ENCODE measurements around the gene CD9. TPM values are rescaled to one million over a fixed set of nuclear protein-coding genes. Genes with fewer than 3 reads are reported as not detected.

CD9 gene
- total RNA-seq, 1 experiment from 2014 or later: 274 TPM

DNA sequence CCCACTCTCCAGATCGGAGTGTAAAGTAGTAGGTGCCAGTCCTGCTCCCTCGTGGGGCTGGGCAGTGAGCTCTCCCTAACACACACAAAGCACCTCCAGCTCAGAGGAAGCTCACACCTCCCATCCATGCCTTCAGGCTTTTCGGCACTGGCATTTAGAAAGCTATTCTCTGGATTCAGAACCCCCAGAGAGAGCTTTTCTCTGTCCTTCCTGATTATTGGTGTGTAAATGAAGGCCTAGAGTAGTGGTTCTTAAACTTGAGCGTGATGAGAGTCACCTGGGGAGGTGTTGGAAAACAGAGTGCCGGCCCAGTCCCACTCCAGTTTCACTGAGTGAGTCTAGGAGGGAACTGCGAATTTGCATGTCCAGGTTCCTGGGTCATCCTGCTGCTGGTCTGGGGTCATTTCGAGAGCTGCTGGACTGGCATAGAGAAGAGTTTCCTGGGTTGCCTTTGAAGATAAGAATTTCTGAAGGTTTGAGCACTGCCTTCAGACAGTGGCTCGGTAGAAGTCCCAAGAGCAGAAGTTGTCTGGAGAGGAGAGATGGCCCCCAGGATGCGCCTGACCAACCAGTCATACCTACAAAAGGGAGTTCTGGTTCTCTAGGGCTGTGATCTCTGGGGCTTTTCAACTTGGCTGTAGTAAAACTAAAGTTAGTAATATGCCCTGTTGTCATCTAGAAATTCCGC lies 15.1 kb downstream of the CD9 start:
- Histone ChIP-seq H3K27me3 (ENCODE audit: control insufficient read depth, insufficient read depth, low read length) (no peaks in the 10 kb centered on the region), H3K36me3 (replicated peaks; ENCODE audit: control insufficient read depth, insufficient read depth, low read length) (peaks cover 4% of the 10 kb centered on the region; the same call in 1 of the 2 replicates), H3K4me3 (ENCODE audit: insufficient read depth, low read depth, low read length) (no peak overlapping the region)
- peak; percentile 75 for DNase-seq

DNA sequence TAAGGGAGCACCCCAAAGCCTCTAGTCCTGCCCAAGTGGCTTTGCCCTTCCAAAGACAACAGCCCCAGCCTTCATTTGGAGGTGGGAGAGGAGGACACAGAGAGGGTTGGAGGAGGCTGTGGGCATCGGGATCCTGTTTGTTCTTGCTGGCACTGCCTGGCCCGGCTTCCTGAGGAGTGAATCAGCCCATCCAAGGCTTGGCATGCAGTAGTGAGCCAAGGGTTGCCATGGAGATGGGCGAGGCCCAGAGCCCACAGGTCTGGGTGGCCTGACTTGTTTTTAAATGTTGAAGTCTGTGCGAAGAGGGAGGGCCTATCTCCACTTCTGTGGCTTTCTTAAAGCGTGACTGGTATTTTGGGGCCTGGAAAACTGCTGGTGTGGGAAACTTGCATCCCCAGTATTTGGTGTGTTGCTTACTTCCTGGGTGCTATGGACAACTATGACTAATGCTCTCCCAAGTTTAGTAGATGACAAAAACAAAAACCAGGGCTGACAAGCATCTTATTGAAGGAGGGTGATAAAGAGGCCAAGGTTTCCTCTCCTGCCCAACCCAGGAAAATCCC lies 15.8 kb downstream of the CD9 start:
- Histone ChIP-seq H3K27me3 (ENCODE audit: control insufficient read depth, insufficient read depth, low read length) (no peaks in the 10 kb centered on the region), H3K36me3 (replicated peaks; ENCODE audit: control insufficient read depth, insufficient read depth, low read length) (peaks cover 4% of the 10 kb centered on the region; the same call in 1 of the 2 replicates), H3K4me3 (ENCODE audit: insufficient read depth, low read depth, low read length) (no peak overlapping the region)
- no peak for DNase-seq

DNA sequence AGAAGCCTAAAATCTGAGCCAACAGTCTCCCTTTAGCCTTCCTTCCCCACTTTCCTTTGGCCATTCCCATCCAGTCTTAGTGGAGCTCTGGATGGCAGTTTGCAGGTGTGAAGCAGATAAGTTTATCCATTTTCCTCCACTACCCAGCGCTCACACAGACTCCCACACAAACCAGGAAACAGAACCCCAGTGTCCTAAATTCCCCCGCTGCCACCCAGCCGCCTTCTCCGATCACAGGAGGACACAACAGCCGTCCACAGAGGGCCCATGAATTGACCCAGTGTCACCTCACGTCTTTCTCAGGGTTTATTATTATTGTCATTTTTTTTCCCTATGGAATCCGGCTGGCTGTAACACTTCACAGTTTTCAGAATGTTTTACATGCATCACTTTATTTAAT lies 16.4 kb downstream of the CD9 start:
- Histone ChIP-seq H3K4me3 (ENCODE audit: insufficient read depth, low read depth, low read length) (no peak overlapping the region), H3K27me3 (ENCODE audit: control insufficient read depth, insufficient read depth, low read length) (no peaks in the 10 kb centered on the region), H3K36me3 (replicated peaks; ENCODE audit: control insufficient read depth, insufficient read depth, low read length) (peaks cover 4% of the 10 kb centered on the region; the same call in 1 of the 2 replicates)
- DNase-seq: no peak

DNA sequence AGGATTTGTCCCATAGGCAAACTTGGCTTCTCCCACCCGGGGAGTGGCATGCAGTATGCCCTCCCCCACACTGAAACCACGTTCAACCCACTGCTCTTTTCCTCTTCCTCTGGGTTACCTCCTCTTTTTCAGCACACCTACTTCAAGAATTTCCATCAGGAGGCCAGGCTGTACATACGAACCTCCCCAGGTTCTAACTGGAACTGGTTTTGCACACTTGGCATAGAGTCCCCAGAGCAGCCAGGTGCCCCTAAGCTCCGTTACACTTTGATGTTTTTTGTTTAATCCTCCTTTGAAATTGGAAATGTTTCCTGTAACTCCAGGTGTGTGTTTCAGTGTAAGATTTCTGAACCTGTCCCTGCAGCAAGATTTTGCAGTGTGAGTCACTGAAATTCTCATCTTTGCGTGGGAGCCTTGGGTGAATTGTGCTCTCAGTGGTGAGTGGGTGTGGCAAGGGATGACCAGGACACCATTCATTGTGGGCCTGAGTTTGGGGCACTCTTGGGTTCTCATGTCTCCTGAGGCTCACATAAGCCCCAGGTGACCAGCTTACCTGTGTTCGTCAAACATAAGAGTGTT lies 18.2 kb downstream of the CD9 start:
- Histone ChIP-seq H3K36me3 (replicated peaks; ENCODE audit: control insufficient read depth, insufficient read depth, low read length) (no peaks in the 10 kb centered on the region; the same call in 1 of the 2 replicates), H3K4me3 (ENCODE audit: insufficient read depth, low read depth, low read length) (no peak overlapping the region), H3K27me3 (ENCODE audit: control insufficient read depth, insufficient read depth, low read length) (no peaks in the 10 kb centered on the region)

DNA sequence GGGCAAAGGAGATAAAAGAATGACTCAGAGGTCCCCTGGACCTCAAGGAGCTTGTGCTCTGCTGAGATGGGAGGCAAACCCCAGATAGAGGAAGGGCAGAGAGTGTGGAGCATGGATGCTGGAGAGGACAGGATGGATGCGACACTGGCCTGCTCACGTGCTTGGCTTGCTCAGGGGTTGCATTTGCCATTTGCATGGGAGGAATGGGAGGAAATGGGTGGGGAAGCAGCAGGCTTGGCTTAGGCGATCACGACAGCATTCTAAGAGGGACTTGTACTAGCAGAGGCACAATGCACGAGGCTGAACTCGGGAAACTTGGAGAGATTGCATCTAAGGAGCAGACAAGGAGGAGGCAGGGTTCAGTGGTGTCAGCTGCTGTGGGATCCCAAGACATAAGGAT lies 19.8 kb downstream of the CD9 start:
- no peak for DNase-seq
- Histone ChIP-seq H3K4me3 (ENCODE audit: insufficient read depth, low read depth, low read length) (no peak overlapping the region), H3K27me3 (ENCODE audit: control insufficient read depth, insufficient read depth, low read length) (no peaks in the 10 kb centered on the region), H3K36me3 (replicated peaks; ENCODE audit: control insufficient read depth, insufficient read depth, low read length) (peaks cover 2% of the 10 kb centered on the region)

More for the DNA sequence above, 18.2 kb downstream of the CD9 start:
- no peak for DNase-seq

DNA sequence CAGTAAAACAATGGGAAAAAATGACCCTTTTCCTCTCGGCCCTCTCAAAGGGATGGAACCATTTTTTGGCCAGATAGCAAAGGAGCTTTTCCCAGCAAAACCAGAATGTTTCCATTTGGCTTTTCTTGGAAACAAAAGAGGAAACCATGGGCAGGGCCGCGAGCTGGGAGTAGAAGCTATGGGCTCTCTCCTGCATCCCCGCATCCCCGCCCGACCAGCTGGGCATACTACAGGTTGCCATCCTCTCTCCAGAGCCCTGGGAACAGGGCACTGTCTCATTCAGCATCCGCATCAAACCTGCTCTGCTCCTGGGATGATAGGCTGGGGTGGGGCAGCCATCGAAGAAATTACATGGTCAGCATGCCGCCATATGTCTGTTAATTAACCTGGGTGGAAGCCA lies 20.9 kb downstream of the CD9 start:
- Histone ChIP-seq H3K4me3 (ENCODE audit: insufficient read depth, low read depth, low read length) (no peak overlapping the region), H3K27me3 (ENCODE audit: control insufficient read depth, insufficient read depth, low read length) (no peaks in the 10 kb centered on the region), H3K36me3 (replicated peaks; ENCODE audit: control insufficient read depth, insufficient read depth, low read length) (peaks cover 7% of the 10 kb centered on the region)
- DNase-seq: no peak

DNA sequence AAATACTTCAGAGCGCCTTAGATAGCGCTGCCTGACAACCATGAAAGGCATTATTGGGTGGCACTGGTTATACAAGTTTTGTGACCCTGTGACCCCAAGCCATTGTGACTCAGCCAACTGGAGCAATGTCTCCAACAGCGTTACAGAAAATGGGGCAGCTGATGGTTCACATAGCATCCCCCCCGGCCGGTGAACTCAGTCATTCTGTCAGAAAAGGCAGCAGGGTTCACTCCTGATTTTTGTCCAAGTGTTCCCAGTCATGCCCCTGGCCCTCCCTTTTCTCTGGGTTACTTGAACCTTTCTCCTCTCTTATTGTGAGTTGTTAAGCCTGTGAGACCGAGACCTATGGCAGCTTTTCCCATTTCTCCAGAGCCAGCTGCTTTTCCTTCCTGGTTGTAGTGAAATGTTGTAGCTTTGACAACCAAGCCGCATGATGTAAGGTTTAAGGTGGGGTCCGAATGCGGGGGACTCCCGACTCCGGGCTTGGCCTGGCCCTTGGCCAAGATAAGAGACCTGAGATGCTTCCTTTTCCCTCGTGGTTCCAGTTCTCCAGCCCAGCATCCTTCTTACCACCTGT lies 22.0 kb downstream of the CD9 start:
- no peak for DNase-seq
- Histone ChIP-seq H3K36me3 (replicated peaks; ENCODE audit: control insufficient read depth, insufficient read depth, low read length) (peaks cover 9% of the 10 kb centered on the region), H3K4me3 (ENCODE audit: insufficient read depth, low read depth, low read length) (no peak overlapping the region), H3K27me3 (ENCODE audit: control insufficient read depth, insufficient read depth, low read length) (no peaks in the 10 kb centered on the region)

DNA sequence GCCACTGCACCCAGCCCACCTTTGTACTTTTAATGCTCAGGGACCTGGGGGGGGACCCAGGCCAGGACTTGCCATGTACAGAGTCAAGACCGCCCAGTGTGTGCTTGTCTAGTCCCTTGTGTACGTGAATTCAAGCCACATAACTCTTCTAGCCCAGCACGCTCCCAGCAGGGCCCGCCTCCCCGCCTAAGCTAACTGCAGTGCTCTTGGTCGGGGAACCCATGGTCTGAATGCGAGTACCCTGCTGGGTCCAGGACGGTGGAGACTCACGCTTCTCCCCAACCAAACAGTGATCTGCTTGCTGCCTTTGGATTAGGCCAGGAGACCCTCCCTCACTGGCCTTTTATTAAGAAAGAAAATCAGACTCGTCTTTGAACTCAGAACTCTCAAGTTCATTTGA lies 23.3 kb downstream of the CD9 start:
- peaks cover 13% of the 10 kb centered on the region for H3K36me3 ChIP-seq (replicated peaks; ENCODE audit: control insufficient read depth, insufficient read depth, low read length)
- DNase-seq: no peak
- no peaks in the 10 kb centered on the region for H3K27me3 ChIP-seq (ENCODE audit: control insufficient read depth, insufficient read depth, low read length)

DNA sequence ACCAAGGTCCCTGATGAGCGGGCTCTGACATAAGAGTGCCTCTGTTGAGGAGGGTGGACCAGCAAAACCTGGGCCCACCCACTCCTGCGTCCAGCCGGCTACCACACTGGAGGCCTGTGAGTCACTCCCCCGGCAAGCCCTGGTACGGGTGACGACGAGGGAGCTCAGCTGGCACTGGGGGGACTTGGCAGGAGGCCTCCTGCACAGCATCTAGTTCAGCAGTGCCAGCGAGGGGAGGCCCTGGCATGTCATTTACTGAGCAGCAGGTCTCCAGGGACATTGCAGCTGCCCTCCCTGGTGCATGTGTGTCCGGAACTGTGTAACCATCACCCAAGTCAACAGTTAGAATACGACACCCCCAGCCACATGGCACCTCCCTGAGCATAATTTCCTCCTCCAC lies 24.4 kb downstream of the CD9 start:
- H3K4me3 ChIP-seq (ENCODE audit: insufficient read depth, low read depth, low read length): no peak overlapping the region
- peaks cover 16% of the 10 kb centered on the region for H3K36me3 ChIP-seq (replicated peaks; ENCODE audit: control insufficient read depth, insufficient read depth, low read length)
- DNase-seq: no peak
- H3K27me3 ChIP-seq (ENCODE audit: control insufficient read depth, insufficient read depth, low read length): no peaks in the 10 kb centered on the region

More for the DNA sequence above, 23.3 kb downstream of the CD9 start:
- H3K4me3 ChIP-seq (ENCODE audit: insufficient read depth, low read depth, low read length): no peak overlapping the region

DNA sequence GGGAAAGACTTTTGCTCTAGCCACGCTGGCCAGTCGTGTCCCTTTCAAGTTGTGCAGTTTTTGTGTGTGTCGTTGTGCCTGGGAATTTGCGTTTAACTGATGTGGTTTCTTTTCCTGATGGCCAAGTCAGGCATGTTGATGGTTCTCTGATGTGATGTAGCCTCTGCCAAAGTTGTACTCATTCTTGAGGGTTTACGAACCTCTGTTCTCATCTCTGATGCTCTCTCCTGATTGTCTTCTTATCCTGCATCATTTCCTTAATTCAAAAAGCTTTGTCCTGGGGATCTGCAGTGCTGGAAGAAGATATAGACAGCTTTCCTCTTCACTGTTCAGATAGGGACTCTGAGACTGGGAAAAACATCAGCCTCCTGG lies 25.4 kb downstream of the CD9 start:
- DNase-seq: no peak

DNA sequence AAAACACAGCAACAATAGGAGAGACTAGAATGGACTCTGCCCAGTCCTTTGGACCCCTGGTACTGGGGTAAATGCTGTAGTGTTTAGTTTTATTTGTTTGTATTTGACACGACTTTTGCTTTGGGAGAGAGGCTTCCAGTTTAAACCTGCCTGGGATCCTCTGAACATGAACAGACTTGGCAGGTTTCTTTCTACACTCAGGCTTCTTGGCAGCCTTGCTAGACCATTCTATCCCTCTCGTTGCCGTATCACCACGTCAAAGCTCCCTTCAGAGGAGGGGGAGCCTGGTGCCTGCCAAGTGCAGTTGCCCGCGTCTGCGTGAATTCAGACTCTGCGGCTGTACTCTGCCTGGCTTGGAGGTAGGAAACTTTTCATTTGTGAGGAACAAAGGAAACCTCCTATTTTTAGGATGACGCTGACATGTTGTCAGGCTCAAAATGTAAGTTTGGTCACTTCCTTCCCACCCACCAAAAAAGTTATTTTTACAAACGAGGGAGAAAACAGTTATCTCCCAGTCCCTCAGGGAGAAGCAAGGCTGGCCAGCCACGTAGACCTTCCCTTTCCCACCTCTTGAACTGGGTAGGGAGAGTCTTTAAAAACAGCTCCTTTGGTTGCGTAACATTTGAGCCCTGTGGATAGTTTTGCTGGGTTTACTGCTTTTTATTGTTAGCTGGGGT lies 25.9 kb downstream of the CD9 start:
- H3K4me3 ChIP-seq (ENCODE audit: insufficient read depth, low read depth, low read length): no peak overlapping the region
- DNase-seq: no peak
- H3K27me3 ChIP-seq (ENCODE audit: control insufficient read depth, insufficient read depth, low read length): no peaks in the 10 kb centered on the region
- peaks cover 16% of the 10 kb centered on the region for H3K36me3 ChIP-seq (replicated peaks; ENCODE audit: control insufficient read depth, insufficient read depth, low read length)

More for the DNA sequence above, 25.4 kb downstream of the CD9 start:
- no peaks in the 10 kb centered on the region for H3K27me3 ChIP-seq (ENCODE audit: control insufficient read depth, insufficient read depth, low read length)
- no peak overlapping the region for H3K4me3 ChIP-seq (ENCODE audit: insufficient read depth, low read depth, low read length)
- peaks cover 16% of the 10 kb centered on the region for H3K36me3 ChIP-seq (replicated peaks; ENCODE audit: control insufficient read depth, insufficient read depth, low read length)

DNA sequence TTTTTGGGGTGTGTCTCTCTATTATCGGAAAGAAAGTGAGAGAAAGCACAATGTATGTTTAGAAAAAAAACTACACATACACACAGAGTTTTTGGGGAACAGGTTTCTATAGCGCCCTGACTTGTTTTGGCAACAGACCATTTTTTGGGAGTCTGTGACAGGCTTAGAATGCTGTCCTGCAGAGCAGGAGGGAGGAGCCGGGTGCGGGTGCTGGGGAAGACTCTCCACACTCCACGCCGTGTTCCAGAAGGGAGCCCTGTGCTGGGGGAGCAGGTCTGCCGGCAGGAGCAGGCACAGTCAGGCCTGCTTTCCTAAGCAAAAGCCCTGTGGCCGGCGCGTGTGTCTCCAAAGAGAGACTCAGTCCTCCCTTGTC lies 26.5 kb downstream of the CD9 start:
- Histone ChIP-seq H3K4me3 (ENCODE audit: insufficient read depth, low read depth, low read length) (no peak overlapping the region), H3K36me3 (replicated peaks; ENCODE audit: control insufficient read depth, insufficient read depth, low read length) (peaks cover 16% of the 10 kb centered on the region), H3K27me3 (ENCODE audit: control insufficient read depth, insufficient read depth, low read length) (no peaks in the 10 kb centered on the region)
- DNase-seq: no peak

DNA sequence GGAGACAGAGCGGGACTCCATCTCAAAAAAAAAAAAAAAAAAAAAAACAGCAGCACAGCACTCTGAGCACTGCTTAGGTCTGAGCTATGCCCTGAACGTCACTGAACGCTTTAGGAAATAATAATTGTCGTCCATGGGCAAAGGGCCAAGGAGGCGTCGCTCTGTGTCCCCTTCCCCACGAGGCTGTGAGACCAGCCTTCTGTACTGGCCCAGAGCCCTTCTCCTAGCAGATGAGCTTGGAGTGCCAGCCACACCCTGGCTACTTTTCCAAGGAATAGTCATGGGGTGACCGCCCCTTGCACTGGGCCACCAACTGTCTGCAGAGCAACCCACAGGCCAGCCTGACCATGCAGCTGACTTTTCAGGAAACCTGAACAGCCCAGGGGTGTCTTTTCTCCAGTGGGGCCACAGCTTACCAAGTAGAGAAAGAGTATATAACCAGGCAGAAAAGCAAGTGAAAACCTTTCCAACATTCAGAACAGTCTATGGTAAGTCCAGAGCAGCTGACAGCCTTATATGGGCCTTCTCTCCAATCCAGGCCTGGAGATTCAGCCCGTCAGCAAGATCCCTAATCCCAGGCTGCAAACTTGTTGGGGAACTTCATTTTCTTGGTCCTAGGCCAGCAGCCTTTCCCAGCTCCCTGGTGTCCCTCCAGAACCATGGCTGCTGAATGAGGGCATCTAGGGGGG lies 28.5 kb downstream of the CD9 start:
- no peak overlapping the region for H3K4me3 ChIP-seq (ENCODE audit: insufficient read depth, low read depth, low read length)
- H3K36me3 ChIP-seq (replicated peaks; ENCODE audit: control insufficient read depth, insufficient read depth, low read length): peaks cover 21% of the 10 kb centered on the region
- no peak for DNase-seq
- H3K27me3 ChIP-seq (ENCODE audit: control insufficient read depth, insufficient read depth, low read length): no peaks in the 10 kb centered on the region
